ENCODE data around the gene MACROD2. TPM values are rescaled to one million over a fixed set of nuclear protein-coding genes. Genes with fewer than 3 reads are reported as not detected.

MACROD2 gene
- total RNA-seq, 1 experiment from 2014 or later, result 1.6 TPM

DNA sequence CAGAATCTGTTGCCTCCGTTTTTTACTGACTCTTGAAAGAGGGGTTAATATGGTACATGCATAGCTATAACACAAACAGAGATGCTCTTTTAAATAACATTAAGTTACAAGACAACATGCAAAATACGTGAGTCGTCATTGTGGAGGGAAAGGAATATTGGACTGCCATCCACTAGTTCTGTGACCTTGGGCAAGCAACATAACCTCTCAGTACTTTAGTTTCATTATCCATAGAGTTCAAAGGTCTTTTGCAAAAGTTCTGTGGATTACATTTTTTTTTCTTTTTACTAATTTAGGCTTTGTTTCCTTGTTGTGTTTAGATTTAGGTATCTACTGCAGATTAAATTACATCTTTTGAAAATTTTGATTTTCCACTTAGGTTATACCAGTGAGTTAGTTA is 70.5 kb downstream of the MACROD2 start:
- no peak overlapping the region for H2AFZ ChIP-seq (ENCODE audit: low read length)
- H3K9ac ChIP-seq (ENCODE audit: extremely low read depth, insufficient read length, low read length), result no peak overlapping the region
- H2AK5ac ChIP-seq (ENCODE audit: insufficient read length, low read length), result no peak overlapping the region
- H3K4me2 ChIP-seq (ENCODE audit: insufficient read depth, insufficient read length, low read length), result no peak overlapping the region
- H4K8ac ChIP-seq (replicated peaks; ENCODE audit: insufficient read length, low read depth, low read length), result no peak overlapping the region
- no peak overlapping the region for H3K23ac ChIP-seq (ENCODE audit: insufficient read length, low read depth, low read length)
- no peak overlapping the region for H4K91ac ChIP-seq (ENCODE audit: insufficient read length, low read depth, low read length)
- no peaks in the 10 kb centered on the region for H3K23me2 ChIP-seq (ENCODE audit: insufficient read length, low read depth, low read length, poor library complexity, severe bottlenecking)
- H3K18ac ChIP-seq (ENCODE audit: insufficient read length, low read depth, low read length), result no peak overlapping the region
- H2BK5ac ChIP-seq (ENCODE audit: insufficient read length, low read length), result no peak overlapping the region
- H3K56ac ChIP-seq (ENCODE audit: insufficient read length, low read depth, low read length), result no peak overlapping the region
- no peaks in the 10 kb centered on the region for H3K27me3 ChIP-seq (ENCODE audit: insufficient read depth, low read length)
- Mint-ChIP-seq H3K9me3 (no peaks in the 10 kb centered on the region), H3K4me1 (peaks cover 12% of the 10 kb centered on the region in 2 experiments), H3K4me3 (no peak overlapping the region), H3K27ac (no peak overlapping the region), H3K36me3 (ENCODE audit: insufficient read depth in 1 of 3, low read depth in 3 of 3) (no peaks in the 10 kb centered on the region), H3K27me3 (ENCODE audit: low read depth) (no peaks in the 10 kb centered on the region)
- H3K4me1 ChIP-seq (ENCODE audit: insufficient read depth, low read length), result no peaks in the 10 kb centered on the region
- H3K79me1 ChIP-seq (ENCODE audit: insufficient read depth, low read depth, low read length, poor library complexity, severe bottlenecking), result no peaks in the 10 kb centered on the region
- no CpG with 5 or more reads among the region's 3 CpGs for WGBS (ENCODE audit: extremely low coverage, insufficient read length, low lambda C conversion rate)
- H3K79me2 ChIP-seq (ENCODE audit: insufficient read depth, low read length), result no peaks in the 10 kb centered on the region
- no peak overlapping the region for H2BK12ac ChIP-seq (ENCODE audit: insufficient read length, low read depth, low read length)
- H3K14ac ChIP-seq (ENCODE audit: insufficient read depth, low read length), result no peak overlapping the region
- H3K4ac ChIP-seq (ENCODE audit: low read depth, low read length), result no peak overlapping the region
- no peak overlapping the region for H4K5ac ChIP-seq (ENCODE audit: insufficient read length, low read depth, low read length)
- H2BK120ac ChIP-seq (ENCODE audit: low read depth, low read length, poor library complexity, severe bottlenecking), result no peak overlapping the region
- H3K27ac ChIP-seq (ENCODE audit: insufficient read length, low read depth, low read length), result no peak overlapping the region
- H3T11ph ChIP-seq (ENCODE audit: low read length), result no peak overlapping the region
- H3K9me3 ChIP-seq (ENCODE audit: control insufficient read depth, low read depth, low read length), result no peaks in the 10 kb centered on the region
- TF ChIP-seq, protein P1, sequence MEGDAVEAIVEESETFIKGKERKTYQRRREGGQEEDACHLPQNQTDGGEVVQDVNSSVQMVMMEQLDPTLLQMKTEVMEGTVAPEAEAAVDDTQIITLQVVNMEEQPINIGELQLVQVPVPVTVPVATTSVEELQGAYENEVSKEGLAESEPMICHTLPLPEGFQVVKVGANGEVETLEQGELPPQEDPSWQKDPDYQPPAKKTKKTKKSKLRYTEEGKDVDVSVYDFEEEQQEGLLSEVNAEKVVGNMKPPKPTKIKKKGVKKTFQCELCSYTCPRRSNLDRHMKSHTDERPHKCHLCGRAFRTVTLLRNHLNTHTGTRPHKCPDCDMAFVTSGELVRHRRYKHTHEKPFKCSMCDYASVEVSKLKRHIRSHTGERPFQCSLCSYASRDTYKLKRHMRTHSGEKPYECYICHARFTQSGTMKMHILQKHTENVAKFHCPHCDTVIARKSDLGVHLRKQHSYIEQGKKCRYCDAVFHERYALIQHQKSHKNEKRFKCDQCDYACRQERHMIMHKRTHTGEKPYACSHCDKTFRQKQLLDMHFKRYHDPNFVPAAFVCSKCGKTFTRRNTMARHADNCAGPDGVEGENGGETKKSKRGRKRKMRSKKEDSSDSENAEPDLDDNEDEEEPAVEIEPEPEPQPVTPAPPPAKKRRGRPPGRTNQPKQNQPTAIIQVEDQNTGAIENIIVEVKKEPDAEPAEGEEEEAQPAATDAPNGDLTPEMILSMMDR (conservative IDR thresholded peaks at IDR 0.05), result no peak
- no peak overlapping the region for H2BK15ac ChIP-seq (ENCODE audit: low read depth, low read length)
- no peaks in the 10 kb centered on the region for H4K20me1 ChIP-seq (ENCODE audit: control insufficient read depth, insufficient read depth, insufficient read length)
- no peak for DNase-seq
- no peak overlapping the region for H2BK20ac ChIP-seq (ENCODE audit: low read depth, low read length, poor library complexity, severe bottlenecking)

Measured in H9 (cell line).